ENCODE results near the gene IARS1.

DNA sequence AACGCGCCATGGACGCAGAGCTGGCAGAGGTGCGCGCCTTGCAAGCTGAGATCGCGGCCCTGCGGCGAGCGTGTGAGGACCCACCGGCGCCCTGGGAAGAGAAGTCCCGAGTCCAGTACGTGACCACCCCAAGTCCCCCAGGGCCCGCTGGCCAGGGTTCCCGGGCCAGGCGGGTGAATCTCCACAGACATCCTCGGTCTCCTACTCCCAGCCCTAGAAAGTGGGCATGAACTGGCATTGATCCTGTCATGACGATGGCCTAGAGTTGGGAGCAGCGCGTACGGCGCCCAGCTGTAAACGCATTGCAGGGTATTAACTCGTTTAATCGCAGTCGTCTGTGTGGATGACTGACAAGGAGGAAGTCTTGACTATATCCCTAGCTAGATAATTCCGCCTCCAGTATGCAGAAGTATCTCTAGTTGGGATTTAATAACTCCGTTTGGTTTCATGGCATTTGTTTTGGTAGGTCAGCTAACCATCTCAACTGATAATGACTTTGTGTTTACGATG lies 32.5 kb upstream of the IARS1 start:
- TF ChIP-seq, protein P1, sequence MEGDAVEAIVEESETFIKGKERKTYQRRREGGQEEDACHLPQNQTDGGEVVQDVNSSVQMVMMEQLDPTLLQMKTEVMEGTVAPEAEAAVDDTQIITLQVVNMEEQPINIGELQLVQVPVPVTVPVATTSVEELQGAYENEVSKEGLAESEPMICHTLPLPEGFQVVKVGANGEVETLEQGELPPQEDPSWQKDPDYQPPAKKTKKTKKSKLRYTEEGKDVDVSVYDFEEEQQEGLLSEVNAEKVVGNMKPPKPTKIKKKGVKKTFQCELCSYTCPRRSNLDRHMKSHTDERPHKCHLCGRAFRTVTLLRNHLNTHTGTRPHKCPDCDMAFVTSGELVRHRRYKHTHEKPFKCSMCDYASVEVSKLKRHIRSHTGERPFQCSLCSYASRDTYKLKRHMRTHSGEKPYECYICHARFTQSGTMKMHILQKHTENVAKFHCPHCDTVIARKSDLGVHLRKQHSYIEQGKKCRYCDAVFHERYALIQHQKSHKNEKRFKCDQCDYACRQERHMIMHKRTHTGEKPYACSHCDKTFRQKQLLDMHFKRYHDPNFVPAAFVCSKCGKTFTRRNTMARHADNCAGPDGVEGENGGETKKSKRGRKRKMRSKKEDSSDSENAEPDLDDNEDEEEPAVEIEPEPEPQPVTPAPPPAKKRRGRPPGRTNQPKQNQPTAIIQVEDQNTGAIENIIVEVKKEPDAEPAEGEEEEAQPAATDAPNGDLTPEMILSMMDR (IDR thresholded peaks at IDR 0.05) = no peak
- no peak for TF ChIP-seq EZH2 (IDR thresholded peaks at IDR 0.05)
